Retina (tissue), 1 donor: Measurements from ENCODE around the gene FBXO11.
"Not testable (repeated sequence)": the region's sequence is repeated elsewhere in the genome, so short reads cannot be mapped to it uniquely, and the experiment has no call there.

ENCODE experiments used
- DNase-seq: peaks from one replicate; pipeline ENCODE4 v3.0.0-alpha.2; 2016

The FBXO11 gene

DNA sequence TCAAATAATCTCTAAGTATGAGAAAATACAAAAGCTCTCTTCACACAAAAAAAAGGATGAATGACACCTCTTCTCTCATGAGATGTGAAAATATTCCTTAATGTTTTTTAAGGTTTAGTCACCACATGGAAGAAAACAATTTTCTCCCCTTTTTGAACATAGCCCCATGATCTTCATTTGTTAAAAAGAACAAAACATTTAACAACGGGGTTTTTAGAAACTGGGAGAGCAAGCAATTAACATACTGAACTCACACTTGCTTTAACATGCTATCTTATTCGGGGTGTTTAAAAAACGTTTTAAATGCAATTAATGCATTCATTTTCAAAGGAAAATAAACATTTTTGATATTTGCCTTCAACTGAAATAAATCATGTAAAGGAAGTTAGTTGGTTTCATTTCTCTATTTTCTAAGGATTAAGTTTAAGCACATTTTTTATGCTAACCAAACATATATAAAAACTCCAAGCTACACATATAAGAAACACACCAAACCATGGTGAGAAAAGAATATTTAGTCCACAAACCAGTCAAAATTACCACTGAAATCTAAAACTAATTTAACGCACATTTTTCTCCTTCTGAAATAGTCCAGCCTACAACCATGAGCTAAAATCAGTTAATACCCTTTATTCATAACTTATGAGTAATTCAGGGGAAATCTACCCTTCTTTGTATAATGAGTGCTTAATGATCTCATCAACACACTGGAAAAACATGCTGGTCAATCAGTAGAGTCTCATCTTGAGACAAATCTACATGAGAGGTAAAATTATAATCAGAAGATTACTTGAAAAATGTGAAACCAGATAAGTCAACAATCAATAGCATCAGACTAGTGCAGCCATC is 8.2 kb downstream of the FBXO11 start:
- DNase-seq, result no peak

- not testable (repeated sequence) for DNase-seq
Observed at GRCh38 chr2:47897191-47897882, 9.0 kb downstream of the FBXO11 start.

DNA sequence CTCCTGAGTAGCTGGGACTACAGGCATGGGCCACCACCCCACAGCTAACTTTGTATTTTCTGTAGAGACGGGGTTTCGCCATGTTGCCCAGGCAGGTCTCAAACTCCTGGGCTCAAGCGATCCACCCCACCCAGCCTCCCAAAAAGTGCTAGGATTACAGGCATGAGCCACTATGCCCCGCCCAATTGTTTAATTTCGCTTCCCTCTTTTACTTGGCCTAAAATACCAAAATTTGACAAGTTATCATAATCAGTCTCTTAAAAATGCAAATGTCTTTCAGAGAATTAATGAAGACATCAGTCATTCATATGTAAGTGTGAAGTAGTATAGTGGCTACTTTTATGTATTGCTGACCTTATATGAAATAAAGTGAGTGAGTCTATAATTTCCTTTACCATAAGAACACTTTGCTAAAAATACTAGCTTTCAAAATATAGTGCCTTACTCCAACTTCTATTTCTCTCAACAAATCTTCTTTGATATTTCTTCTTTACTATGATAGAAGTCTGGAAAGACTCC is 9.8 kb downstream of the FBXO11 start:
- DNase-seq, result no peak

- DNase-seq, result no peak
Observed at GRCh38 chr2:47893771-47894170, 12.5 kb downstream of the FBXO11 start.

DNA sequence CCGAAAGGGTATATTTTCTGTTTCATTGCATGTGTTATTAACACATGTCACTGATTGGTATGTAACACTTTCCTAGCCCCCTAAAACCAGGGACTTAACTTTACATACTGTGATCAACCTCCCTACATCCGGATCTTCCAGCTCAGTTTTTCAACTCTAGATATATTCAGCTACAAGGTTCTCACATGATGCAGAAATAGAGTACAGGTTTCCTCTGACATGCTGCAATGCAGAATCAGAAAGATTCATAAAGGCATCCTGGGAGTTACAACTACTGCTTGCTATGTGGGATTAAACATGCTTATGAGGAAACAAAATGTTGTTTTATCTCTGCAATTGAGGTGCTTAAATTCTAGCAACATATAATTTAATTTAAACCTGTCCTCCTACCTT is 14.0 kb downstream of the FBXO11 start:
- no peak for DNase-seq

DNA sequence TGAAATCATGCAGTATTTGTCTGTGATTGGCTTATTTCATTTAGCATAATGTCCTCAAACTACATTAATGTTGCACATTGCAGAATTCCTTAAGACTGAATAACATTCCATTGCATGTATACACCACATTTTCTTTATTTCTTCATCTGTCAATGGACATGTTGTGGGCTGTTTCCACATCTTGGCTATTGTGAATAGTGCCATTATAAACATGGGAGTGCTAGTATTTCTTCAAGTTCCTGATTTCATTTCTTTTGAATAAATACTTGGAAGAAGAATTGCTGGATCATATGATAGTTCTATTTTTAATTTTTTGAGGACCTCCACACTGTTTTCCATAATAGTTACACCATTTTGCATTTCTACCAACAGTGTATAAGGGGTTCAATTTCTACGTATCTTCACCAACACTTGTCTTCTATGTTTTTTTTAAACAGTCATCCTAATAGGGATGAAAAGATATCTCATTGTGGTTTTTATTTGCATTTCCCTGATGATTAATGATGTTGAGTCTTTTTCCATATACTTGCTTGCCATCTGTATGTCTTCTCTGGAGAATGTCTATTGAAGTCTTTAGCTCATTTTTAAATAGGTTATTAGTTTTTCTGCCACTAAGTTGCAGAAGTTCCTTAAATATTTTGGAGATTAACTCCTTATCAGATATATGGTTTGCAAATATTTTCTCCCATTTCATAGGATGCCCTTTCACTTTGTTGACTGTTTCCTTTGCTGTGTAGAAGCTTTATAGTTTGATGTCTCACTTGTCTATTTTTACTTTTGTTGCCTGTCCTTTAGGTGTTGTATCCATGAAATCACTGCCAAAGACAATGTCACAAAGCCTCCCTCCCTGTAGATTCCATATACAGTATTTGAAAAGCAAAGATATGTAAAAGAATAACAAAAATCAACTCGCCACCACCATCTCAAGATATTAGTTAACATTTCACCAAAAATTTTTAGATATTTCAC is 14.6 kb downstream of the FBXO11 start:
- DNase-seq, result no peak

DNA sequence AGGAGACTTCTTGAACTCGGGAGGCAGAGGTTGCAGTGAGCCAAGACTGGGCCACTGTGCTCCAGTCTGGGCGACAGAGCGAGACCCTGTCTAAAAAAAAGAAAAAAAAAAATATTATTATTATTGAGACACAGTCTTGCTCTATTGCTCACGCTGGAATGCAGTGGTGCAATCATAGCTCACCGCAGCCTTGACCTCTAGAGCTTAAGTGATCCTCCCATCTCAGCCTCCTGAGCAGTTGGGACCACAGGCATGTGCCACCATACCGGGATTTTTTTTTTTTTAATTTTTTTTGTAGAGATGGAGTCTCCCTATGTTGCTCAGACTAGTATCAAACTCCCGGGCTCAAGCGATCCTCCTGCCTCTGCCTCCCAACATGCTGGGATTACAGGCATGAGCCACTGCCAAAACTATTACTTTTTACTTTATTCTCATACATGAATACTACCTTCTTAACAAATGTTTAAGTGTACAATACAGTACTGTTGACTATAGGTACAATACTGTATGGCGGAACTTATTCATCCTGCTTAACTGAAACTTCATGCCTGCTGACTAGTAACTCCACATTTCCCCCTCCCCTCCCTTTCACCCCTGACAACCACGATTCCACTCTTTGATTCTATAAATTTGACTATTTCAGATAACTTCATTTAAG is 15.5 kb downstream of the FBXO11 start:
- DNase-seq, result no peak

- no peak for DNase-seq
Observed at GRCh38 chr2:47888581-47889280, 17.6 kb downstream of the FBXO11 start.

- no peak for DNase-seq
Observed at GRCh38 chr2:47876912-47877311, 29.4 kb downstream of the FBXO11 start.

DNA sequence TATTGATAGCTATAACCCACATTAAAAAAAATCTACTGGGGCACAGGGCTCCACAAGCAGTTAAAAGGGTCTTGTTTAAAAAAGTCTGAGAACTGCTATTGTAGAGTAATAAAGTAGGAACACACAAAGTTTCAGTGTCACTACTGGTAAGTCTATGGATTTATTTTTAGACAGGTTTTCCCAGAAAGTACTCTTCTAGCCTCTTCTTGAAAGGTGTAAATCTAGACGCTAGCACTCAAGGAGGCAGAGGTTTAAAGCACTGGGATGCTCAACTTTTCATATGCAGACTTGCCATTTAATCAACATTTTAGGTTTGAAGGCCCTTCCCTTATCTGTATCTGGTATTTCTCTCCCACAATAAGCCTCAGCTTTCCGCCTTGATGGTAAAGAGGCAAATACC is 33.4 kb downstream of the FBXO11 start:
- no peak for DNase-seq

GRCh38 chr2:47870641-47871540 is 35.4 kb downstream of the FBXO11 start:
- no peak for DNase-seq

- DNase-seq, result no peak
Observed at GRCh38 chr2:47869859-47870595, 36.3 kb downstream of the FBXO11 start.

GRCh38 chr2:47868611-47869352 is 37.5 kb downstream of the FBXO11 start:
- no peak for DNase-seq

GRCh38 chr2:47867205-47867604 is 39.1 kb downstream of the FBXO11 start:
- no peak for DNase-seq

GRCh38 chr2:47864566-47864965 is 41.7 kb downstream of the FBXO11 start:
- no peak for DNase-seq

DNA sequence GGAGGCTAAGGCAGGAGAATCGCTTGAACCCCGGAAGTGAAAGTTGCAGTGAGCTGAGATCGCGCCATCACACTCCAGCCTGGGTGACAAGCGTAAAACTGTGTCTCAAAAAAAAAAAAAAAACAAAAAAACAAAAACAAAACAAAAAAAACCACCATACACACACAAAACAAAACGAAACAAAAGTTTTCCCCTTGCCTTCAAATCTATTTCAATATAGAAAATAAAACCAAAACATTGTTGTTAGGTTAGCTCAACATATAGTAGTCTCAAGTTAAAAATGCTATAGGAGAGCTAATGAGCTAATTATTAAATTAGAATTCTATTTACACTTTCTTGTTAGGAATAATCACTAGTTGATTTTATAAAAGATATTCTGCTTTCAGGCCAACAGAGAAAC is 43.3 kb downstream of the FBXO11 start:
- no peak for DNase-seq

- DNase-seq, result not testable (repeated sequence)
Observed at GRCh38 chr2:47853067-47853777, 53.1 kb downstream of the FBXO11 start.

- DNase-seq, result no peak
Observed at GRCh38 chr2:47850198-47850597, 56.1 kb downstream of the FBXO11 start.
